GM12873 (cell line): Measurements from ENCODE around the gene FABP3.
A peak's percentile ranks its signal among the peaks of the same experiment; 100 is the strongest.

Source experiments
- TF ChIP-seq, protein P1 (sequence below): IDR thresholded peaks from 2 replicates; pipeline ENCODE4 v1.5.1; 2012; ENCODE audit warnings: low read depth, mild to moderate bottlenecking, moderate library complexity, low read length, control low read depth; ENCODE audit not compliant: insufficient read depth; ENCODE audit errors: missing control alignments

The FABP3 gene

DNA sequence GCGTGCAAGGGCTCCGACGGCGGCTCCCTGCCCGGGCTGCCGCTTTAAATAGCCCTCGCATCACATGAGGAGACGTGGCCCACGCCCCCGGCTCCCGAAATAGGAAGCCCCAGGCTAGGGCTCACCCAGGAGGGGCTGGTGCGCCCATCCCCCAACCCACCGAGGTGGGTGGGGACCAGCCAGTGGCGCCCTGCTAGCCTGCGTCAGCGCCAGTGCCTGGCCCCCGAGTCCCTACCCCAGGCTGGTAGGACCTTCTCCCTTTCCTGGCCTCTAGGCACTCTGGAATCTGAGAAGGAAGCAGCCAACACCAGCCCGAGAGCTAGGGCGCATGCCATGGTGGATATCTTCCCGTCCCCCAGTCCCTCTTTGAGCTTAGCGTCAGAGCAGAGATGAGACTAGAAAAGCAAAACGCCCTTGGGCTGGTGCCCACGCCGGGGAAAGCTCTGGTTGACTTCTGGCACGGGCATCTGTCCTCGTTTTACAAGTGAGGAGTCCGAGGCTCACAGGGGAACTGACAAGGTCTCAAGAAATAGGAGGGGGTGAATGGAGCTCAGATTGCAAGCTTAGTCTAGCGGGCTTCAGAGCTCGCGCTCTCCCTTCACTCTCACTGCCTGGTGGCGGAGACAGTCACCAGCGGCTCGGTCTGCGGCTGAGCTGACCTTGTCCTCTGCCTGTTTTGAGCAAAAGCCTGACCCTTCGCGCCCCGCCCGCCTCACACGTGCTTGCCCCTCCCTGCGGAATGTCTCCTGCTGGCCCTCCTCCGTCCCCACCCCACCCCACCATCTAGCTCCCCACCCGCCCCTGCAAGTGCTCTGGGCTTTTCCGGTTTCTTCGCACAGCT, at the start of gene FABP3:
Gene FABP3, minus strand, starts transcription at position 21 of the 841 bp plus-strand sequence. CDS start 62 bp downstream, outside the sequence.
- TF ChIP-seq, protein P1, sequence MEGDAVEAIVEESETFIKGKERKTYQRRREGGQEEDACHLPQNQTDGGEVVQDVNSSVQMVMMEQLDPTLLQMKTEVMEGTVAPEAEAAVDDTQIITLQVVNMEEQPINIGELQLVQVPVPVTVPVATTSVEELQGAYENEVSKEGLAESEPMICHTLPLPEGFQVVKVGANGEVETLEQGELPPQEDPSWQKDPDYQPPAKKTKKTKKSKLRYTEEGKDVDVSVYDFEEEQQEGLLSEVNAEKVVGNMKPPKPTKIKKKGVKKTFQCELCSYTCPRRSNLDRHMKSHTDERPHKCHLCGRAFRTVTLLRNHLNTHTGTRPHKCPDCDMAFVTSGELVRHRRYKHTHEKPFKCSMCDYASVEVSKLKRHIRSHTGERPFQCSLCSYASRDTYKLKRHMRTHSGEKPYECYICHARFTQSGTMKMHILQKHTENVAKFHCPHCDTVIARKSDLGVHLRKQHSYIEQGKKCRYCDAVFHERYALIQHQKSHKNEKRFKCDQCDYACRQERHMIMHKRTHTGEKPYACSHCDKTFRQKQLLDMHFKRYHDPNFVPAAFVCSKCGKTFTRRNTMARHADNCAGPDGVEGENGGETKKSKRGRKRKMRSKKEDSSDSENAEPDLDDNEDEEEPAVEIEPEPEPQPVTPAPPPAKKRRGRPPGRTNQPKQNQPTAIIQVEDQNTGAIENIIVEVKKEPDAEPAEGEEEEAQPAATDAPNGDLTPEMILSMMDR: no peak

DNA sequence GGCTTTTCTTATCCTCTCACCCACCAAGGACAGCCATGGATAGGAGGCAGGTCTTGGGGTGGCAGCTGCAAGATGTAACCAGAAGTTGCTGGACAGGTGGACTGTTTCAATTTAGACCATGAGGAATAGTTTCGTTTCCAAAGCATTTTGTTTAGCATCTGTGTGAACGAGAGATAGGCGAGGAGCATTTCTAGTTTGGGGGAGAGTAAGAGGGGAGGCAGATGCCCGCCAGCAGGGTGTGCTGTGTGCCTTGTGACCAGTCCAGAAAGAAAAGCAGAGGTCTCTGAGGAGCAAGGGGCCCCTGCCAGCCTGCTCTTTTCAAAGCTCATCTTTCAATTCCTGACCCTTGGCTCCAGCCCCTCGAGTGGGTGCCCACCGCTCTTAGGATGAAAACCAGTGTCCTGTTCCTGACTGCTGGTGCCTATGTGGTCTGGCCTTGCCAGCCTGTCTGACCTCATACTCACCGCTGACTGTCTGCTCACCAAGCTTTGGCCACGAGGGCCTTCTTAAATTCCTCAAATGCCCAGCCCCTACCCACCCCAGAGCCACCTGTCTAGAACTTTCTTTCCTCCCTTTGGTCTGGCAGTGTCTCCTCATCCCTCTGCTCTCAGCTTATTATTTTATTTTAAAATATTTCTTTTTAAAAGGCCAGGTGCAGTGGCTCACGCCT, 48.6 kb upstream of the FABP3 start:
- TF ChIP-seq, protein P1: peak; percentile 56

DNA sequence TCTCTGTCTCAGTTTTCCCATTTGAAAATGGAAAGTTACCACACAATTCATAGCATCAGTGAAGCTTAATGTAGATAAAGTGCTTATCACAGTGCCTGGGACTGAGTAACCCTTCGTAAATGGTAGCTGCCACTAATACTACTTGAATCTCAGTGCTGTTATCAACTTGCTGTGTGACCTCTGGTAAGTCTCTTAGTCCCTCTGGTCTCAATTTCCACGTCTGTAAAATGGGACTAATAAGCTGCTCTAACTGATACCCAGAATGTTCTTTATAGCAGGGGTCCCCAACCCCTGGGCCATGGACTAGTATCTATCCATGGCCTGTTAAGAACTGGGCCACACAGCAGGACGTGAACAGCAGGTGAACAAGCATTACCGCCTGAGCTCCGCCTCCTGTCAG, 47.8 kb upstream of the FABP3 start:
- TF ChIP-seq, protein P1: no peak

DNA sequence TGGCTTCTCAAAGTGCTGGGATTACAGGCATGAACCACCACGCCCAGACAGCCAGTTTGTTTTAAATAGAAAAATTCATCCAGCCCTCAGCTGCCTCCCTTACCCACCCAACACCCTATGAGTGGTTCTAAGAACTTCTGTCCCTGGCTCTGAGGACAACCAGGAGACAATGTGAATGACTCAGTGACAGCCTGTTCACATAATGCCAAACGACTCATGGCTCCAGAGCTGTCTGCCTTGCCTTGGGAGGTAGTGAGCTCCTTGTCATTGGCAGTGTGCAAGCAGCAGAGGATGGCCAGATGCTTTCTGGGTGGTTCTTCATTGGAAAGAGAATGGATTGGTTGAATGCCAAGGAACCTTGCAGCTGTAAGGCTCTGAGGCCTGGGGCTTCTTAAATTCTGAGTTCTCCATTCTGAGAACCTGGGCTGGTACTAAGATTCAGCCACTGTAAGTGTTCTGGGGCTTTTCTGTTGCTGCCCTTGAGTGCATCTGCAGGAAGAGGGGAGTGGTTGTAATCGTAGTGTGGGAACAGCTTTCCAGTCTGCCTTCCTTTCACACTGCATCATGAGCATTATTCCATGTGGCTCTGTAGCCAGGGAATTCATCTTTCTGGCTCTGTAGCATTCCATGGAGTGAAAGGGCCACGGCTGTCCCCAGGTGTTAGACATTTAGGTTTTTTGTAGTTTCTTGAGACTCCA, 45.9 kb upstream of the FABP3 start:
- TF ChIP-seq, protein P1: no peak

DNA sequence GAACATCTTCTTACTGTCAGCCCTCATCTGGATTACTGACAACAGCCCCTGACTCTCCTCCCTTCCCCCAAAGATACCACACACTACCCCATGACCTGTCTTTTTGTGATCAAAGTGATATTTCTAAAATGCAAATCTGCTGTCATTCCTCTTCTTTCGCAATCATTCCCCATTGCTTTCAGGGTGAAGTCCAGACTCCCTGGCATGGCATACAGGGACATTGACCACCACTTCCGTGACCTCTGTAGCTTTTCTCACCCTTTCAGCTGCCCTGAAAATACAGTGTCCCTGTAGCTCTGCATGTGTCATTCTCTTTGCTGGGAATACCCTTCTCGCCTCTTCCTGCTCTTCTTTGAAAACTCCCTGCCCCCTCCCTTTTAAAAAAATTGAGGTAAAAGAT, 44.3 kb upstream of the FABP3 start:
- TF ChIP-seq, protein P1: no peak

DNA sequence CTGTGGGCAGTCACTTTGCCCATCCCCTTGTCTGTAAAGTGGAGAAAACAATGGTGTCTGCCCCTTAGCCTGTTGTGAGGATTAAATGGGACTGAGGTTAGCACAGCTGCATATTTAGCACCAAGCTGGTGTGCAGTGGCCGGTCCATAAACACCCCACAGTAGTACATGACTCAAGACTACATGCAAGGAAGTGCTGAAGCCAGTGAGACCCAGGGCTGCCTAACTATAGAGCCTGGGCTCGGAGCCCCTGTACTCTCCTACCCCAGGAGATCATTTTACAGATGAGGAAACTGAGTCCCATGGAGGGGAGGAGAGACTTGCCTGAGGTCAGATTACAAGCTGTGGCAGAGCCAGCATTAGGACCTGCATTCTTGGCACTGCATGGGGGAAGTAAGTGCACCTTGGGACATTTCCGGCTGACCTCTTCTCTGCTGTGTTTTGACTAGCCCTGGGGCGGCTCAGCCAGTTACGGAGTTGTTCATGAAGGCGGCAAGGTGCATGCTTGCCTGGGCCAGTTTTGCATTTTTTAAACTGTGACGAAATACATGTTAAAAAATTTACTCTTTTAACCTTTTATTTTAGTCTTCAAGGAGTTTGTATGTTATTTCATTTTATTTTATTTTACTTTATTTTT, 43.3 kb upstream of the FABP3 start:
- TF ChIP-seq, protein P1: no peak
